ENCODE results near the gene SEC61B. TPM values are rescaled to one million over a fixed set of nuclear protein-coding genes. Genes with fewer than 3 reads are reported as not detected.

Gene SEC61B
- polyA plus RNA-seq, 3 donors from 2014 or later, result 408 to 447 (median 440) TPM

DNA sequence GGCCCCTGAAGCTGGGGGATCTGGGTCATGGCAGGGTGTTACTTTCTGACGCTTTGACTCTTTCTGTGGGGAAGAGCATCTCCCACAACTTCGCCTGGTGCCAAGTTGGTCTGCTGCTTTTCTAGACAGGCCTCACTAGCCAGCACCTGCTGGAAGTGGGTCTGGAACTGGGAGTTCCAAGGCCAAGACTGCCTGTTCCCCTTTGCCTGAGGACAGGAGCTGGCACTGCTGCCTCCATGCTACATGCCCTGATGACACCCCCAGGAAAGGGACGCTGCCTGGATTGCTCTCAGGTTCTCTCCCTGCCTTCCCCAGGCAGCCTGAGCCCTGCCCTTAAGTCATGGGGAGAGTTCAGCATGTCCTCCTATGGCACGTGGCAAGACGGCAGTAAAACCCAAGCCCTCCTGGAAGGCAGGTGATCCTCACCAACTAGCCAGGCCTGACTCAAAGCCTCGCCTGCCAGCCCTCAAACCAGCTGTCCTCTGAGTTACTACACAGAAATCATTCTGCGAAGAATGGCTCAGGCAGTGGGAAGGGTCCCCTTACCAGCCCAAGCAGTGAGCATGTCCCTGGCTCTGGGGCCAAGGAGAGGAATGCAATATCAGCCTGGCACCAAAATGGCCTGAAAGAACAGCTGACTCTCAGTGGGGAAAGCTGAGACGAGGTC, 35.8 kb downstream of the SEC61B start:
- Mint-ChIP-seq H3K9me3 (no peaks in the 10 kb centered on the region), H3K36me3 (no peaks in the 10 kb centered on the region), H3K4me1 (peaks cover 20 to 33% of the 10 kb centered on the region in 2 donors), H3K4me3 (no peak overlapping the region), H3K27me3 (ENCODE audit: low read depth in 3 of 3) (peaks cover 0 to 6% (median 1%) of the 10 kb centered on the region in 3 donors), H3K27ac (peak overlapping the region in 2 of 6 donors; percentile 49 to 64)
- no peak for DNase-seq

- Mint-ChIP-seq H3K27me3 (ENCODE audit: low read depth in 3 of 3) (peaks cover 0 to 6% (median 1%) of the 10 kb centered on the region in 3 donors), H3K27ac (peak overlapping the region; percentile 83 to 93 (median 90)), H3K36me3 (no peaks in the 10 kb centered on the region), H3K4me3 (peak overlapping the region; percentile 64 to 82 (median 70)), H3K4me1 (peaks cover 11 to 18% of the 10 kb centered on the region in 2 donors), H3K9me3 (no peaks in the 10 kb centered on the region)
- peak; percentile 39 to 51 (median 46) for DNase-seq
Measured at GRCh38 chr9:99259231-99259918, 37.3 kb downstream of the SEC61B start.

- no peaks in the 10 kb centered on the region for H3K9me3 Mint-ChIP-seq
- H3K27me3 Mint-ChIP-seq (ENCODE audit: low read depth in 3 of 3), result peaks cover 0 to 6% (median 2%) of the 10 kb centered on the region in 3 donors
- H3K4me1 Mint-ChIP-seq, result peaks cover 18 to 27% of the 10 kb centered on the region in 2 donors
- H3K36me3 Mint-ChIP-seq, result no peaks in the 10 kb centered on the region
- no peak for DNase-seq
- no peak overlapping the region for H3K4me3 Mint-ChIP-seq
- no peak overlapping the region for H3K27ac Mint-ChIP-seq
Measured at GRCh38 chr9:99261923-99262322, 39.8 kb downstream of the SEC61B start.

DNA sequence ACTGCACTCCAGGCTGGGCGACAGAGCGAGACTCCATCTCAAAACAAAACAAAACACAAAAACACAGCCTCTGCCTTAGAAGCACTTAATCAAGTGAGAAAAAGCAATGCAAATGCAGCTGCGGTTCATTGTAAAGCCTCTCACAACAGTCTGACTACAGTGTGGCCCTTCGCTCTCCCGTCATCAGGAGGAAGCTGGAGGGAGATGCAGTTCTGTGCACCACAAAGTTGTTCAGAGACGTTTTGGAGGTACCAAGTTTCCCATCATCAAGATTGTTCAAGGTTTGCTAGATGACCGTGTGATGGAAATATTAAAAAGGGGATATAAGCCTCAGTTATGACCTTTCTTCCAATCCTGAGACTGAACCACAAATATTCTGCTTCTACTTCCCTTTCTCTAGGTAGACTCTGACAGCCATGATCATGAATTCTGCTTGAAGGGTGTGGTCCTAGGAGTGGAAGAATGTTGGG, 40.9 kb downstream of the SEC61B start:
- DNase-seq, result no peak
- Mint-ChIP-seq H3K9me3 (no peaks in the 10 kb centered on the region), H3K4me3 (no peak overlapping the region), H3K27ac (no peak overlapping the region), H3K36me3 (no peaks in the 10 kb centered on the region), H3K27me3 (ENCODE audit: low read depth in 3 of 3) (peaks cover 0 to 6% (median 2%) of the 10 kb centered on the region in 3 donors), H3K4me1 (peaks cover 20 to 29% of the 10 kb centered on the region in 2 donors)

DNA sequence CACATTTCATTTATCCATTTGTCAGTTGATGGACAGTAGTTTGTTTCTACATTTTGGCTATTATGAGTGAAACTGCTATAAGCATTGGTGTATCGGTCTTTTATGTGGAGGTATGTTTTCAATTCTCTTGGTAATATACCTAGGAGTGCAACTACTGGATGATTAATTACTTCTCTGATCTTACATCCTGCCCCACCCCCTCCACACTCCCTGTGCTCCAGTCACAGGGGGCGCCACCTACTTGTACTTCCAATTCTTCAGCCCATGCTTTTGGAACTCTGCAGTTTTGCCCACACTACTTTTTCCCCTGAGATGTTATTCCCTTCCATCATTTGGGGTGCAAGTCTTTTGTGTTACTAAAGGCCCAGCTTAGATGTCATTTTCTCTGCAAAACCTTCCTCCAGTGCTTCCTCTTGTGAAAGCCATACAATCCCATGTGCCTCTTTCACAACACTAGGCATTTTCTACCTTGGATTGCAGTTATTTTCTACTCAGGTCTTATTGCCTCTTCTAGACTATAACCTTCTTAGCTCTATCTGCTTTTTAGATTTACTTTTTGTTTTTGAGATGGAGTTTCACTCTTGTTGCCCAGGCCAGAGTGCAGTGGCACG, 42.1 kb downstream of the SEC61B start:
- Mint-ChIP-seq H3K4me3 (no peak overlapping the region), H3K27me3 (ENCODE audit: low read depth in 3 of 3) (peaks cover 0 to 3% (median 2%) of the 10 kb centered on the region in 3 donors), H3K36me3 (no peaks in the 10 kb centered on the region), H3K27ac (no peak overlapping the region), H3K4me1 (peaks cover 16 to 21% of the 10 kb centered on the region in 2 donors), H3K9me3 (no peaks in the 10 kb centered on the region)
- DNase-seq, result no peak

DNA sequence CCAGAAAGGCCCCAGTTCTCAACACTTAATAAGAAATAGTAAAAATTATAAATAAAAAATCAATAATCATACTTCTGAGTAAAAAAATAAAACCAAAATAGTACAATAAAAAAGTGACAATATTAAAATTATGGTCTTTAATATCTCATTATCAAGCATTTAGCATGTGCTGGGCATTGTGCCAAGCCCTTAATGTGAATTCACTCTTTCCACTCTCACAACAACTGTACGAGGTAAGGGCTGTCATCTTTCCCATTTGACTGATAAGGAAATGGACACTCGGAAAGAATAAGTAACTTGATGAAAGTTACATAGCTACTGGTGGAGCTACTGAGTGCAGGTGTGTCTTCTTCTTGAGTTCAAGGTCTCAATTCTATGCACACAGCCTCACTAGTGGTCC, 43.6 kb downstream of the SEC61B start:
- H3K27ac Mint-ChIP-seq, result no peak overlapping the region
- peaks cover 0 to 3% (median 2%) of the 10 kb centered on the region in 3 donors for H3K27me3 Mint-ChIP-seq (ENCODE audit: low read depth in 3 of 3)
- no peak overlapping the region for H3K4me3 Mint-ChIP-seq
- H3K4me1 Mint-ChIP-seq, result peaks cover 9 to 11% of the 10 kb centered on the region in 2 donors
- no peak for DNase-seq
- no peaks in the 10 kb centered on the region for H3K9me3 Mint-ChIP-seq
- no peaks in the 10 kb centered on the region for H3K36me3 Mint-ChIP-seq

DNA sequence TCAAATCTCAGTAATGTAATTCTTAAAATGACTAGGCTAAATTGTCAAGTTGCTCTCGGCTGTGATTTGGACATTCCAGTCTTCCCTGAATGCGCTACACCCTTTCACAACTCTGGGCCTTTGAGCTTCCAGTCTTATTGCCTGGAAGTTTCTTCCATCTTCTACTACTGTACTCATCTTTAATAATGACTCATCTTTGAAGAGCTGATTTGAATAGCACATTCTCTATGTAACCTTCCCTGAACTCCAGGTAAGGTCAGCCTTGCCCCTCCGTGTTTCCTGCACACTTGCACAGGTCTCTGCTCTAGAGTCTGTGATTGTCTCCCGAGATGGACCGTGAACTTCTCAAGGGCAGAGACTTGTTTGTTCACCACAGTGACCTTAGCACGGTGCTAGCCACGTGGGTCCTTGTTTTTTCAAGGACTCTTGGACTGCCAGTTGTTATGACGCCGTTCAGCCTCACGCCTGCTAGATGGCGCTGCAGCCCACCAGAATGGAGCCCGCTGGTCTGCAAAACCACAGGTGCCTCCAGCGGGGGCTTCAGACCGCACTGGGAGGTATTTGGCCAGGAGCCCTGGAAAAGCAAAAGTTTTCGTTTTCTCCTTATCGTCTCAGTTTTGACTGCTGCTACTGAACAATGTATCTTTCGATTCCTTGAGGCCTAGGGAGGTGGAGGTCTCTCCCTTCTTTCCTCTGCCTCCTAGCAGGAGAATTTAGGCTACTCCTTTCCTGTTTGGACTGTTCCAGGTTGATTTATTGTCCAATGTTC, 44.4 kb downstream of the SEC61B start:
- peak; percentile 42 to 52 (median 44) for DNase-seq
- H3K4me1 Mint-ChIP-seq, result peaks cover 9 to 11% of the 10 kb centered on the region in 2 donors
- H3K4me3 Mint-ChIP-seq, result peak overlapping the region in 1 of 5 donors; percentile 0
- H3K27ac Mint-ChIP-seq, result peak overlapping the region in 1 of 6 donors; percentile 9
- peaks cover 0 to 3% (median 2%) of the 10 kb centered on the region in 3 donors for H3K27me3 Mint-ChIP-seq (ENCODE audit: low read depth in 3 of 3)
- no peaks in the 10 kb centered on the region for H3K36me3 Mint-ChIP-seq
- H3K9me3 Mint-ChIP-seq, result no peaks in the 10 kb centered on the region

GRCh38 chr9:99269416-99269815, 47.3 kb downstream of the SEC61B start:
- H3K27ac Mint-ChIP-seq, result no peak overlapping the region
- H3K9me3 Mint-ChIP-seq, result no peaks in the 10 kb centered on the region
- DNase-seq, result no peak
- H3K27me3 Mint-ChIP-seq (ENCODE audit: low read depth in 3 of 3), result peaks cover 2 to 3% (median 2%) of the 10 kb centered on the region in 3 donors
- H3K36me3 Mint-ChIP-seq, result no peaks in the 10 kb centered on the region
- no peak overlapping the region for H3K4me3 Mint-ChIP-seq
- peaks cover 9 to 11% of the 10 kb centered on the region in 2 donors for H3K4me1 Mint-ChIP-seq

GRCh38 chr9:99270491-99270890, 48.4 kb downstream of the SEC61B start:
- Mint-ChIP-seq H3K27me3 (ENCODE audit: low read depth in 3 of 3) (peaks cover 2 to 3% (median 2%) of the 10 kb centered on the region in 3 donors), H3K27ac (no peak overlapping the region), H3K36me3 (no peaks in the 10 kb centered on the region), H3K9me3 (no peaks in the 10 kb centered on the region), H3K4me1 (peaks cover 9 to 11% of the 10 kb centered on the region in 2 donors), H3K4me3 (no peak overlapping the region)
- DNase-seq, result no peak

GRCh38 chr9:99272836-99273235, 50.8 kb downstream of the SEC61B start:
- no peak overlapping the region for H3K4me3 Mint-ChIP-seq
- H3K27ac Mint-ChIP-seq, result no peak overlapping the region
- H3K9me3 Mint-ChIP-seq, result no peaks in the 10 kb centered on the region
- peaks cover 0 to 3% (median 2%) of the 10 kb centered on the region in 3 donors for H3K27me3 Mint-ChIP-seq (ENCODE audit: low read depth in 3 of 3)
- H3K36me3 Mint-ChIP-seq, result no peaks in the 10 kb centered on the region
- H3K4me1 Mint-ChIP-seq, result no peaks in the 10 kb centered on the region
- no peak for DNase-seq

DNA sequence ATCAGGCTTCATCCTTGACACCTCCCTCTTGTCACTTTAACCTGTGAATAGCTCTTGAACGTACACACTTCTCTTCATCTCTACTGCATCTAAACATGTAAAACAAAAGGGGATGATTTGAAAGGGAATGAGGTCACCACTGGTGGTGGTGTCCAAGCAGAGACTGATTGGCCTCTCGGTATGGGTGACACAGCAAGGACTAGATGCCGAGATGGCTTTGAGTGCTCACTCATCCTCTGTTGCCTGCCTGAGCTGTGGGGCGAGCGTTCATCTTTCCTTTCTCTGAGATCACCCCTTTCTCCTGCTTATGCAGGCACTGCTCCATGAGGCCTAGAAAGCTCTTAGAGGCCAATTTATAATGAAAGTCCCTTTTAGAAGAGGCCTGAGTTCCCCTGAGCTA, 51.9 kb downstream of the SEC61B start:
- no peak for DNase-seq
- H3K9me3 Mint-ChIP-seq, result no peaks in the 10 kb centered on the region
- no peak overlapping the region for H3K4me3 Mint-ChIP-seq
- H3K27me3 Mint-ChIP-seq (ENCODE audit: low read depth in 3 of 3), result peaks cover 0 to 3% (median 2%) of the 10 kb centered on the region in 3 donors
- no peaks in the 10 kb centered on the region for H3K36me3 Mint-ChIP-seq
- H3K27ac Mint-ChIP-seq, result no peak overlapping the region
- no peaks in the 10 kb centered on the region for H3K4me1 Mint-ChIP-seq

DNA sequence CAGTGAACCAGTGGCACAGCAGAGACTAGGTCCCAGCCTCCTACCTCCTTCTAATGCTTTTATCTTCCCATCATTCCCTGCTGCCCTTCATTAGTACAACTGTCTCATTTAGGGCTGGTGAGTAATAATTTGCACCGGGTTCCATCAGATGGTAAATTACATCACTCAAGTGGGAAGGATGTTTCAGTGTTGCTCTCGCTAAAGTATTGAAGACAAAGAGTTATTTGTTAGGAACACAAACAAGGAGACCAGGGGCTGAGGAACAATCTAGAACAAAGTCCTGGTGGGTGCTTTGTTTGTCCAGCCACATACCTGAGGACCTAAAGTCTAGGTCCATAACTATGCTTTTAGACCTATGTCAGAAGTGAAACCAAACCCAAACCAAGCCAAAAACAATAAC, 52.4 kb downstream of the SEC61B start:
- no peak overlapping the region for H3K4me3 Mint-ChIP-seq
- DNase-seq, result no peak
- no peaks in the 10 kb centered on the region for H3K9me3 Mint-ChIP-seq
- H3K27ac Mint-ChIP-seq, result no peak overlapping the region
- no peaks in the 10 kb centered on the region for H3K36me3 Mint-ChIP-seq
- peaks cover 0 to 2% (median 2%) of the 10 kb centered on the region in 3 donors for H3K27me3 Mint-ChIP-seq (ENCODE audit: low read depth in 3 of 3)
- no peaks in the 10 kb centered on the region for H3K4me1 Mint-ChIP-seq
